HCT116 (cell line): ENCODE results near the gene ACADSB.

Experiments used
- ATF3 ChIP-seq: IDR thresholded peaks from 2 replicates; pipeline ENCODE4 v1.6.1; 2012
- CEBPB ChIP-seq: IDR thresholded peaks from 2 replicates; pipeline ENCODE4 v1.6.1; 2012; ENCODE audit warnings: low read depth
- CTCF ChIP-seq, 3 experiments: fragments of 200-600 bp in 1 of 3; sonication (generic) in 1 of 3; IDR thresholded peaks in 2 of 3; conservative IDR thresholded peaks in 1 of 3; 2 replicates each; pipeline ENCODE4 v1.5.1; 2012 to 2017; ENCODE audit warnings: low read depth in 2 of 3, low read length in 2 of 3, antibody characterized with exemption in 1 of 3, borderline replicate concordance in 1 of 3, control low read depth in 1 of 3, mild to moderate bottlenecking in 1 of 3, mixed read lengths in 1 of 3, mixed run types in 1 of 3, moderate library complexity in 1 of 3; ENCODE audit not compliant: insufficient read depth in 1 of 3
- EZH2phosphoT487 ChIP-seq: fragments of 200-600 bp; IDR thresholded peaks from 2 replicates; pipeline ENCODE4 v1.6.1; 2018; ENCODE audit warnings: antibody characterized with exemption, borderline replicate concordance
- JUND ChIP-seq: IDR thresholded peaks from 2 replicates; pipeline ENCODE4 v1.6.1; 2012
- MAX ChIP-seq: IDR thresholded peaks from 2 replicates; pipeline ENCODE4 v1.6.1; 2012
- POLR2A ChIP-seq: IDR thresholded peaks from 2 replicates; pipeline ENCODE4 v1.7.0; 2011; ENCODE audit warnings: borderline replicate concordance; ENCODE audit not compliant: insufficient read depth, insufficient read length; ENCODE audit errors: extremely low read depth
- RAD21 ChIP-seq: IDR thresholded peaks from 2 replicates; pipeline ENCODE4 v1.6.1; 2012; ENCODE audit warnings: low read depth, mild to moderate bottlenecking
- SIN3A ChIP-seq: IDR thresholded peaks from 2 replicates; pipeline ENCODE4 v1.6.1; 2012; ENCODE audit warnings: low read depth
- SP1 ChIP-seq: IDR thresholded peaks from 2 replicates; pipeline ENCODE4 v1.6.1; 2012; ENCODE audit warnings: low read depth

- TF ChIP-seq CTCF (IDR thresholded peaks at IDR 0.05 in 2 of 3, conservative IDR thresholded peaks at IDR 0.05 in 1 of 3; ENCODE audit: borderline replicate concordance in 1 of 3, insufficient read depth in 1 of 3, low read depth in 2 of 3, low read length in 2 of 3) (no peak), ATF3 (no peak), EZH2phosphoT487 (no peak), SP1 (no peak), SIN3A (no peak), POLR2A (no peak), CEBPB (no peak), MAX (no peak), RAD21 (no peak), JUND (no peak)
These were observed 24.9 kb upstream of the ACADSB start for GRCh38 chr10:122983898-122984297.
